GM12801 (cell line): ENCODE measurements around the gene PEX14.

Source experiments
- CTCF ChIP-seq: IDR thresholded peaks from one replicate; pipeline ENCODE4 v1.5.1; 2011; ENCODE audit warnings: control low read depth; ENCODE audit not compliant: insufficient read length; ENCODE audit errors: extremely low read depth

PEX14 gene

GRCh38 chr1:10599194-10599861 is 124.6 kb downstream of the PEX14 start:
- TF ChIP-seq CTCF: no peak

DNA sequence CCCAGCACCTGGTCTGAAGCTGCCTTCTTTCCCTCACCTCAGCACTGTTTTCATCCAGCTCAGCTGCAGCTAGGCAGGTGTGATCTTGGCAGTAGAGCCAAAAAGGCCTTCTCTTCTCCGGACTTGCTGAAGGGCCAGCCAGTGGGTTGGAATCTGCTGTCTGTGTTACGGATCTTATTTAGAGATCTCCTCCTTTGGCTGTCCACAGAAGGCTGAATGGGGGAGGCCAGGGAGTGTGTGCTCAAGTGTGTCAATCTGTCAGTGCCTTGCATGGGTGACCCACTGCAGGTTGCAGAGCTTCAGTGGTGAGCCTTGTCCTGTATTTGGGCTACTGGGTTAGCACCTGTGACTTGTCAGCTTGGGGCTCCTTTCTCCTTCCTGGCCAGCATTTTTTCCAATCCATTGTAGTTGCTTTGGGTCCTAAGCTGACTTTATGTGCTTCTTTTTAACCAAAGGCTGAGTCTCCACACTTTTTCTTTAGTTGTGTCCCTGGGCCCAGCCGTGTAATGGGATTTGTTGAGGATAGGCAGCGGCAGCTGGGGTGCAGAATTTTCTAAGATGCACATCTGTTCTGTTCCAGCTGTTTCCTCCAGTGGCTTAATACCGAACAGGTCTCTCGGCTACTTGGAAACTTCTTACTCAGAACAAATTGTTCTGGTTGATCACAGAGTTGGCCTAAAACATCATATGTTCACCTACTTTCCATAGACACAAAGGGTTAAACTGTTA is 126.8 kb downstream of the PEX14 start:
- no peak for TF ChIP-seq CTCF

DNA sequence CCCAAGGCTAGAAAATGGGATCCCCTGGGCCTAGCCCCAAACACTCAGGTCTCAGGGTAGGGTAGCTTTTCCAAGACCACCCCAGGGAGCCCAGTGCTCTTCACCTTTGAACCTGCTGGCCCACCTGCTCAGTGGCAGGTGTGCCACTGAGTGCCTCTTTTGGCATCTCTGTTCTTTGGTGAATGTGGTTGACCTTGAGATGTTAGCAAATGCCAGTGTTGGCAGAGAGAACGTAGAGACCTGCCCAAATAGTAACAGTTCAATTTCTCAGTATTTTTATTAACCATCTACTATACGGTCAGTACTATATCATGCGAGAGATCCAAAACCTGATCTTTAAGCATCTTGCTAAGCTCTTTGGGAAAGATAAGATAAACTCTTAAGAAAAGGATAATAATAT is 128.2 kb downstream of the PEX14 start:
- no peak for TF ChIP-seq CTCF

DNA sequence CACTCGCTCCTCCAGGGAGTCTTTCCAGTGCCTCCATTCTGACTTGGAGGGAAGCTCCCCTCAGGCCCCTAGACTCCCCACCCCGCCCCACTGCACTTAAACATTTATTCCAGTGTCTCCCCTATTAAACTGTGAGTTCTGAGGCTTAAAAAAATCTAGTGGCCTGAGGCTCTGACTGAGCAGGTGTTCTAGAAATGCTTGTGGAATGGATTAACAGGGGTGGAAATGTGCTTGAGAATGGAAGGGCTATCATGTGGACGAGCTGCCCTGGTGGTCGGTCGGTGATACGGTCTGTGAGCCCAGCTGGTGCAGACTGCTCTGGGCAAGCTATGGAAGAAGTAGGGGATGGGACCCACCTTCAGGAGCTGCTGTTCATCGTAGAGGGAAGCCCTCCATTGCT is 130.2 kb downstream of the PEX14 start:
- no peak for TF ChIP-seq CTCF

- no peak for TF ChIP-seq CTCF
Measured at GRCh38 chr1:10606064-10606463, 131.3 kb downstream of the PEX14 start.

DNA sequence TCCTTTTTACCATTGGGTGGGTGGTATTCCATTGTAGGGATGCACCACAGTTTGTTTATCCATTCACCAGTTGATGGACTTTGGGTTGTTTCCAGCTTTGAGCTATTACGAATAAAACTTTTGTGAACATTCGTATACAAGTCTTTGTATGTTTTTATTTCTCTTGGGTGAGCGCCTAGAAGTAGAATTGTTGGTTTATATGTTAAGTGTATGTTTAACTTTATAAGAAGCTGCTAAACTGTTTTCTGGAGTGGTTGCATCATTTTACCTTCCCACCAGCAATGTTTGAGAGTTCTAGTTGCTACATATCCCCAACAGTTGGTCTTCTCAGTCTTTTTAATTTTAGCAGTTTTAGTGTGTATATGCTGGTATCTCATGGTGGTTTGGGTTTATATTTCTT is 132.5 kb downstream of the PEX14 start:
- no peak for TF ChIP-seq CTCF

GRCh38 chr1:10608690-10609089 is 133.9 kb downstream of the PEX14 start:
- TF ChIP-seq CTCF: no peak
